GM10266 (cell line): ENCODE measurements around the gene SHISA2.
"Not testable (repeated sequence)": the region's sequence is repeated elsewhere in the genome, so short reads cannot be mapped to it uniquely, and the experiment has no call there.

Source experiments
- DNase-seq: peaks from one replicate; pipeline ENCODE4 v3.0.0; 2012; ENCODE audit errors: extremely low spot score
- CTCF ChIP-seq: IDR thresholded peaks from 2 replicates; pipeline ENCODE4 v1.5.1; 2012; ENCODE audit warnings: mild to moderate bottlenecking, low read depth; ENCODE audit not compliant: control insufficient read depth, insufficient read depth; ENCODE audit errors: missing control alignments

SHISA2 gene

GRCh38 chr13:26067601-26068000 lies 15.8 kb upstream of the SHISA2 start:
- no peak for DNase-seq
- no peak for TF ChIP-seq CTCF

DNA sequence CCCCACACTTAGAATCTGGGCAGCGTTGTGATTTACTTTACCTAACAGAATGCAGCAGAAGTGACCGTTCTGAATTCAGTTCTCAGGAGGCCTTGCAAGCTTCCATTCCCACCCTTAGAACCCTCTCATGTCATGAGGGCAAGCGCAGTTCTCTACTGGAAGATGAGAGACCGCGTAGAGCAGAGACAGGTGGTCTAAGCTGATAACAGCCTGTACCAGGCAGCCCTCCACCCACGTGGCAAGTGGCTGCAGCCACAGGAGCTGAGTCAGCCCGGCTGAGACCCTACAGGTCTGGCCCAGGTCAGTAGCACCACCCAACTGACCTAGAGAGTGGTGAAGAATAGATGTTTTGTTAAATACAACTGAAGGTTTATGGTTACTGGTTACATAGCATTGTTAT lies 14.7 kb upstream of the SHISA2 start:
- DNase-seq: not testable (repeated sequence)

GRCh38 chr13:26062853-26063444 lies 11.1 kb upstream of the SHISA2 start:
- peak; percentile 47 for TF ChIP-seq CTCF
- no peak for DNase-seq

GRCh38 chr13:26061947-26062346 lies 10.1 kb upstream of the SHISA2 start:
- TF ChIP-seq CTCF: no peak
- no peak for DNase-seq

DNA sequence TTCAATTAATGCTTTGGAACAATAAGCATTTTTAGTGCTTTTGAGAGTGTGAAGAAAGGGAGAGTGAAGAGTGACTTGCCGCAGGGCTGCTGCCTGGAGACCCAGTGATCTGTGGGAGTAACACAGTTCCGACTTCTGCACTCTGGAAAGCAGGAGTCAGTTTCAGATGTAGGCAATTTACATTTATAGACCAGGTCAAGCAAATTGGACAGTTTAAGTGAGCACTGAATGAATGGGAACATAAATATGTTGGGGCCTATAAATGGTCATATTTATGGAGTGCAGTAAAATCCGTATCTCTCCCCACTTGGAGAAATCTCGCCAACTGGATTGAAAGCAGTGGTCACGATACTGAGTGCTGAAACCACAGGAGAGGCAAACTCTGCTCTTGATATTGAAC lies 9.4 kb upstream of the SHISA2 start:
- DNase-seq: no peak
- no peak for TF ChIP-seq CTCF

GRCh38 chr13:26060357-26060756 lies 8.5 kb upstream of the SHISA2 start:
- no peak for DNase-seq
- TF ChIP-seq CTCF: no peak

GRCh38 chr13:26058704-26059103 lies 6.9 kb upstream of the SHISA2 start:
- no peak for DNase-seq
- no peak for TF ChIP-seq CTCF

GRCh38 chr13:26054896-26055295 lies 3.1 kb upstream of the SHISA2 start:
- no peak for DNase-seq
- TF ChIP-seq CTCF: no peak
